ENCODE measurements around the gene MINDY4. TPM values are rescaled to one million over a fixed set of nuclear protein-coding genes. Genes with fewer than 3 reads are reported as not detected.
A peak's percentile ranks its signal among the peaks of the same experiment; 100 is the strongest.

The MINDY4 gene
- total RNA-seq, 1 donor from 2014 or later = 3.8 TPM

DNA sequence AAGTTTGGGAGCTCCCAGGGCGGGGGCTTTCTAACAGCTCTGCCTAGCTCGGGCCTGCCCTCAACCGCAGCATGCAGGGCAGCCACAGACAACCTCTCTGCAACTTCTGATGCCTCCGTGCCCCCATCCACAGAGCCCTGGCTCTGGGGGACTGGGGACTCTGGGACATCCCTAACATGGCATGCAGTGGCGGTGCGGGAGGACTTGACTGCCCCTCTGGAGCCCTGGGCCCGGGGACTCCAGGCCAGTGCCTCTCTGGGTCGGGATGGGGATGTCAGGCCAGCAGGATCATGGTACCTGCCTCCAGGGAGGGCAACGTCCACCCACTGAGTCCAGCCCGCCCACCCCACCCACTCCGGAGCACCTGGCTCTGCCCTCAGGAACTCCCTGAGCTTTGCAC is 139.9 kb downstream of the MINDY4 start:
- Histone ChIP-seq H3K4me1 (peaks cover 98% of the 10 kb centered on the region), H3K27ac (replicated peaks) (peak overlapping the region; percentile 92), H3K27me3 (ENCODE audit: low read depth) (no peaks in the 10 kb centered on the region), H3K9me3 (replicated peaks) (no peaks in the 10 kb centered on the region), H3K36me3 (no peaks in the 10 kb centered on the region), H3K4me3 (peak overlapping the region; percentile 70)
- intact Hi-C loops (cut with micrococcal nuclease) = no loop called here
- no peak for DNase-seq
- TF ChIP-seq, protein P1, sequence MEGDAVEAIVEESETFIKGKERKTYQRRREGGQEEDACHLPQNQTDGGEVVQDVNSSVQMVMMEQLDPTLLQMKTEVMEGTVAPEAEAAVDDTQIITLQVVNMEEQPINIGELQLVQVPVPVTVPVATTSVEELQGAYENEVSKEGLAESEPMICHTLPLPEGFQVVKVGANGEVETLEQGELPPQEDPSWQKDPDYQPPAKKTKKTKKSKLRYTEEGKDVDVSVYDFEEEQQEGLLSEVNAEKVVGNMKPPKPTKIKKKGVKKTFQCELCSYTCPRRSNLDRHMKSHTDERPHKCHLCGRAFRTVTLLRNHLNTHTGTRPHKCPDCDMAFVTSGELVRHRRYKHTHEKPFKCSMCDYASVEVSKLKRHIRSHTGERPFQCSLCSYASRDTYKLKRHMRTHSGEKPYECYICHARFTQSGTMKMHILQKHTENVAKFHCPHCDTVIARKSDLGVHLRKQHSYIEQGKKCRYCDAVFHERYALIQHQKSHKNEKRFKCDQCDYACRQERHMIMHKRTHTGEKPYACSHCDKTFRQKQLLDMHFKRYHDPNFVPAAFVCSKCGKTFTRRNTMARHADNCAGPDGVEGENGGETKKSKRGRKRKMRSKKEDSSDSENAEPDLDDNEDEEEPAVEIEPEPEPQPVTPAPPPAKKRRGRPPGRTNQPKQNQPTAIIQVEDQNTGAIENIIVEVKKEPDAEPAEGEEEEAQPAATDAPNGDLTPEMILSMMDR (IDR thresholded peaks at IDR 0.05; ENCODE audit: borderline replicate concordance) = no peak

DNA sequence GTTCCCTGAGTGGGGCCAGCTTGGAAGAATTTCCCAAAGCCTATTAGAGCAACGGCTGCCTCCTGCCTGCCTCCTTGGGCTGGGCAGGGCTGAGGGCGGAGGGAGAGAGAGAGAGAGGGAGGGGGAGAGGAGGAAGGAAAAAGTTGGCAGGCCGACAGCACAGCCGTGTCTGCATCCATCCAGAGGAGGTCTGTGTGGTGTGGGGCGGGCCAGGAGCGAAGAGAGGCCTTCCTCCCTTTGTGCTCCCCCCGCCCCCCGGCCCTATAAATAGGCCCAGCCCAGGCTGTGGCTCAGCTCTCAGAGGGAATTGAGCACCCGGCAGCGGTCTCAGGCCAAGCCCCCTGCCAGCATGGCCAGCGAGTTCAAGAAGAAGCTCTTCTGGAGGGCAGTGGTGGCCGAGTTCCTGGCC is 140.3 kb downstream of the MINDY4 start, which contains the start of gene AQP1:
TSS of gene AQP1 (plus strand) at position 293 of the 409 bp plus-strand sequence. CDS start at position 350, 57 bp downstream.
- H3K36me3 ChIP-seq = no peaks in the 10 kb centered on the region
- DNase-seq = peak; percentile 86
- H3K27me3 ChIP-seq (ENCODE audit: low read depth) = no peaks in the 10 kb centered on the region
- peak within 1 kb of the TSS; percentile 92 for H3K27ac ChIP-seq (replicated peaks)
- TF ChIP-seq, protein P1 (IDR thresholded peaks at IDR 0.05; ENCODE audit: borderline replicate concordance) = peak; percentile 27
- H3K4me1 ChIP-seq = peaks cover 98% of the 10 kb centered on the region
- H3K9me3 ChIP-seq (replicated peaks) = no peaks in the 10 kb centered on the region
- H3K4me3 ChIP-seq = peak within 1 kb of the TSS; percentile 70
- intact Hi-C loops (cut with micrococcal nuclease) = no loop called here

DNA sequence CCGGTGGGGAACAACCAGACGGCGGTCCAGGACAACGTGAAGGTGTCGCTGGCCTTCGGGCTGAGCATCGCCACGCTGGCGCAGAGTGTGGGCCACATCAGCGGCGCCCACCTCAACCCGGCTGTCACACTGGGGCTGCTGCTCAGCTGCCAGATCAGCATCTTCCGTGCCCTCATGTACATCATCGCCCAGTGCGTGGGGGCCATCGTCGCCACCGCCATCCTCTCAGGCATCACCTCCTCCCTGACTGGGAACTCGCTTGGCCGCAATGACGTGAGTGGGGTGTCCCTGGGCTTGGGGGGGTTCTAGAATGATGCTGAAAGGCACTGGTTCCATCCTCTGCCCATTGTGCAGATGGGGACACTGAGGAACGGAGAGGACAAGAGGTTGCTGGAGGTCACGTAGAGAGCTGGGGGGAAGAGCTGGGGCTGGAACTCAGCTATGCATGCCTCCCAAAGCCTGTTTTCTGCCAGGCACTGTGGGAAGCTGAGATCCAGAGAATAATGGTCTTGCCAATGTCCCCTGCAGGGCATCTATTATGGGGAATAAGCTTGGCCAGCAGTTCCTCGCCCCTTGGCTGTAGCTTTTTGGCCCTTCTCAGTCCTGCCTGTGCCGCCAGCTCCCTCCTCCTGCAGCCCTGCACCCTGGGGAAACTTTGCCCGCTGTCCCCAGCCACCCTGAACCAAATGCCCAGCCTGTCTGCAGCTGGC is 141.0 kb downstream of the MINDY4 start:
- no peaks in the 10 kb centered on the region for H3K9me3 ChIP-seq (replicated peaks)
- peak overlapping the region; percentile 70 for H3K4me3 ChIP-seq
- TF ChIP-seq, protein P1 (IDR thresholded peaks at IDR 0.05; ENCODE audit: borderline replicate concordance) = no peak
- no peaks in the 10 kb centered on the region for H3K27me3 ChIP-seq (ENCODE audit: low read depth)
- intact Hi-C loops (cut with micrococcal nuclease) = no loop called here
- no peaks in the 10 kb centered on the region for H3K36me3 ChIP-seq
- DNase-seq = no peak
- peak overlapping the region; percentile 92 for H3K27ac ChIP-seq (replicated peaks)
- H3K4me1 ChIP-seq = peaks cover 98% of the 10 kb centered on the region

DNA sequence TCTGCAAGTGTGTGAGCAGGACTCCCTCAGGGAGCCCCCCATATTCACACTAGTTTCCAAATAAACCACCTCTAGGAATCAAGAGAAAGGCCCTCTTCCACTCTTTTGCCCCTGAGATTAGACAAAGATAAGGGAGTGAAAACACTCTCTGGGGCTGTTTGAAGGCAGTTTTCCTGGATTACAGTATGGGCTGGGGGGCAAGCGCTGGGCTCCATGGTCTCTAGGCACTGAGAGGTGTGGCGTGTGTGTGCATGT is 141.4 kb downstream of the MINDY4 start:
- intact Hi-C loops (cut with micrococcal nuclease) = no loop called here
- Histone ChIP-seq H3K9me3 (replicated peaks) (no peaks in the 10 kb centered on the region), H3K4me3 (peak overlapping the region; percentile 70), H3K27ac (replicated peaks) (peak overlapping the region; percentile 92), H3K4me1 (peaks cover 98% of the 10 kb centered on the region), H3K36me3 (no peaks in the 10 kb centered on the region), H3K27me3 (ENCODE audit: low read depth) (no peaks in the 10 kb centered on the region)
- TF ChIP-seq, protein P1 (IDR thresholded peaks at IDR 0.05; ENCODE audit: borderline replicate concordance) = no peak
- DNase-seq = no peak

DNA sequence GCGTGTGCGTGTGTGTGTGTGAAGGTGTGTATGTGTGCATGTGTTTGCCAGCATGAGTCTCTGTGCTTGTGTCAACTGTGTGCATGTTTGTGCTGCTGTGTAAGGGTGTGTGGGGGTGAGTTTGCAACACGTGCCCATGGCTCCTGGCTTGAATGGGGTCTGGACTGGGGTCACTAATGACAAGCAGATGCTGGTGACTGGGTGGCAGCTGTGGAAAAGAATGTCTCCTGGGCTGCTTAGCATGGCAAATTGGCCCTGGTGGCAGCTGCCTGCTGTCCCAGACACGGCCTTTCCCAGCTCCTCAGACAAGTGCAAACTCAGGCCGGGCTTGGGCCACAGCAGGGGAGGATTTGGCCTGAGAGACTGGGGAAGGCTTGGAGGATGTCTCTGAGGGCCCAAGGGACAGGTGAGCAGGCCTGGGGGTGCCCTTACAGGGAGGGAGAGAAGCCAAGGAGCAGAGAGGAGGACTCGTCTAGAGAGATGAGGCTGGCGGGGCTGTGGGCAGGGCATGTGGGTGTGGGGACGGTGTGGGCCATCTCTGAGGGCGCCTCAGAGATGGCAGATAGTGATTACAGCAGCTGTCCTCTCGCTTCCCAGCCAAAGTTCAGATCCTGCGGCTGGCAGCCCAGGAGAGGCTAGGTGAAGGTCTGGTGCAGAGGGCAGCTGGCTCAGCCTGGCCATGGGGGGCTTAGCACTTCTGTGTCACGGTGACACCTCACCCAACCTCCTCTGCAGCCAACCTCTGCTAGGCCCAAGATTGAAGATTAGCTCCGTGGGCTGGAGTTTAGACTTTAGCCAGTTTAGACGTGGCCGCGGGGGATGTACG is 142.0 kb downstream of the MINDY4 start:
- H3K4me3 ChIP-seq = peak overlapping the region; percentile 70
- no peak for DNase-seq
- H3K9me3 ChIP-seq (replicated peaks) = no peaks in the 10 kb centered on the region
- intact Hi-C loops (cut with micrococcal nuclease) = no loop called here
- TF ChIP-seq, protein P1 (IDR thresholded peaks at IDR 0.05; ENCODE audit: borderline replicate concordance) = no peak
- peaks cover 98% of the 10 kb centered on the region for H3K4me1 ChIP-seq
- peak overlapping the region; percentile 92 for H3K27ac ChIP-seq (replicated peaks)
- H3K36me3 ChIP-seq = no peaks in the 10 kb centered on the region
- H3K27me3 ChIP-seq (ENCODE audit: low read depth) = no peaks in the 10 kb centered on the region
